Measurements from ENCODE around the gene TRABD.

TRABD gene

DNA sequence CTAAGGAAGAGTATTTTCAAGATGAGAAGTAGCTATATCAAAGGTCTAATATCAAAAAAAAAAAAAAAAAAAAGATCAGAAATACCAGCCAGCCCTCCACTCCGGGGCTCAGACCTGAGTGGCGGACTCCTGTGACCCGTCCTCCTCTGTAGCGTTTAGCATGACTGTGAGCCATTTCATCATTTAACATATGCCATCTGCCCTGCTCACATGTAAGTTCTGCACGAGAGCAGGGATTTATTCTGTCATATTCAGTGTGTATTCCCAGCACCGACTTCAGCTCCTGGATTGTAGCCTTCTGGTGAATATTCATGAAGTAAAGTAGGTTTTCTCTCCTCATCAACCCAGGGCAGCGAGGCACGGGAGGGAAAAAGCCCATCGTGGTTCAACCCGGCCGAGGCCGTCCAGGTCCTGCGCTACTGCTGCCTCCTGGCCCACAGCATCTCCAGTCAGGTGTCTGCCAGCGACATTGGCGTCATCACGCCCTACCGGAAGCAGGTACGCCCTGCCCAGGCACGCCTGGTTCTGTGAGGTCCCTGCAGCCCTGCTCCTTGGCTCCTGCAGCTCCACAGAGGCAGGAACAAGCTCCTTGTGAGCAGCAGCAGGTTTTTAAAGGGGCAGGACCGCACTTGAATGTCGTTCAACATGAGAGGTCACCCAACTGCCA, 27.9 kb upstream of the TRABD start:
- H2AFZ ChIP-seq (ENCODE audit: low read length) = no peak overlapping the region
- no peak overlapping the region for H3K9ac ChIP-seq (ENCODE audit: low read length)
- H3K79me2 ChIP-seq (ENCODE audit: low read length) = no peaks in the 10 kb centered on the region
- TF ChIP-seq EZH2phosphoT487 (IDR thresholded peaks at IDR 0.05; ENCODE audit: low read length) (no peak), EZH2 (optimal IDR thresholded peaks at IDR 0.05; ENCODE audit: low read depth, low read length) (no peak), CTCF (IDR thresholded peaks at IDR 0.05; ENCODE audit: low read length) (no peak)
- no peaks in the 10 kb centered on the region for H4K20me1 ChIP-seq (ENCODE audit: insufficient read depth, low read length)
- H3K9me2 ChIP-seq (replicated peaks; ENCODE audit: insufficient read depth, low read length) = no peaks in the 10 kb centered on the region
- H3K27ac ChIP-seq (ENCODE audit: low read length) = no peak overlapping the region
- DNase-seq = no peak
- no peaks in the 10 kb centered on the region for H3K36me3 ChIP-seq (replicated peaks; ENCODE audit: insufficient read depth, low read length)
- H3K4me2 ChIP-seq (ENCODE audit: low read depth, low read length) = no peak overlapping the region
- no peaks in the 10 kb centered on the region for H3K4me1 ChIP-seq (ENCODE audit: low read length)
- no peaks in the 10 kb centered on the region for H3K9me3 ChIP-seq (replicated peaks; ENCODE audit: insufficient read depth, low read length)
- peaks cover 64% of the 10 kb centered on the region for H3K27me3 ChIP-seq (replicated peaks; ENCODE audit: insufficient read depth, low read length)
- no peaks in the 10 kb centered on the region for H3F3A ChIP-seq (ENCODE audit: insufficient read depth, low read length)
- no peak overlapping the region for H3K4me3 ChIP-seq (ENCODE audit: low read length)

GRCh38 chr22:50160947-50161346, 24.8 kb upstream of the TRABD start:
- Histone ChIP-seq H3K4me1 (ENCODE audit: low read length) (no peaks in the 10 kb centered on the region), H3K27me3 (replicated peaks; ENCODE audit: insufficient read depth, low read length) (peaks cover 67% of the 10 kb centered on the region), H2AFZ (ENCODE audit: low read length) (no peak overlapping the region), H3K9me2 (replicated peaks; ENCODE audit: insufficient read depth, low read length) (no peaks in the 10 kb centered on the region), H3K27ac (ENCODE audit: low read length) (no peak overlapping the region), H3F3A (ENCODE audit: insufficient read depth, low read length) (no peaks in the 10 kb centered on the region), H3K4me2 (ENCODE audit: low read depth, low read length) (no peak overlapping the region), H3K9me3 (replicated peaks; ENCODE audit: insufficient read depth, low read length) (no peaks in the 10 kb centered on the region), H3K79me2 (ENCODE audit: low read length) (no peaks in the 10 kb centered on the region), H3K36me3 (replicated peaks; ENCODE audit: insufficient read depth, low read length) (no peaks in the 10 kb centered on the region), H3K4me3 (ENCODE audit: low read length) (no peak overlapping the region), H3K9ac (ENCODE audit: low read length) (no peak overlapping the region), H4K20me1 (ENCODE audit: insufficient read depth, low read length) (no peaks in the 10 kb centered on the region)
- no peak for DNase-seq
- TF ChIP-seq EZH2 (optimal IDR thresholded peaks at IDR 0.05; ENCODE audit: low read depth, low read length) = no peak
- no peak for TF ChIP-seq CTCF (IDR thresholded peaks at IDR 0.05; ENCODE audit: low read length)
- TF ChIP-seq EZH2phosphoT487 (IDR thresholded peaks at IDR 0.05; ENCODE audit: low read length) = no peak

DNA sequence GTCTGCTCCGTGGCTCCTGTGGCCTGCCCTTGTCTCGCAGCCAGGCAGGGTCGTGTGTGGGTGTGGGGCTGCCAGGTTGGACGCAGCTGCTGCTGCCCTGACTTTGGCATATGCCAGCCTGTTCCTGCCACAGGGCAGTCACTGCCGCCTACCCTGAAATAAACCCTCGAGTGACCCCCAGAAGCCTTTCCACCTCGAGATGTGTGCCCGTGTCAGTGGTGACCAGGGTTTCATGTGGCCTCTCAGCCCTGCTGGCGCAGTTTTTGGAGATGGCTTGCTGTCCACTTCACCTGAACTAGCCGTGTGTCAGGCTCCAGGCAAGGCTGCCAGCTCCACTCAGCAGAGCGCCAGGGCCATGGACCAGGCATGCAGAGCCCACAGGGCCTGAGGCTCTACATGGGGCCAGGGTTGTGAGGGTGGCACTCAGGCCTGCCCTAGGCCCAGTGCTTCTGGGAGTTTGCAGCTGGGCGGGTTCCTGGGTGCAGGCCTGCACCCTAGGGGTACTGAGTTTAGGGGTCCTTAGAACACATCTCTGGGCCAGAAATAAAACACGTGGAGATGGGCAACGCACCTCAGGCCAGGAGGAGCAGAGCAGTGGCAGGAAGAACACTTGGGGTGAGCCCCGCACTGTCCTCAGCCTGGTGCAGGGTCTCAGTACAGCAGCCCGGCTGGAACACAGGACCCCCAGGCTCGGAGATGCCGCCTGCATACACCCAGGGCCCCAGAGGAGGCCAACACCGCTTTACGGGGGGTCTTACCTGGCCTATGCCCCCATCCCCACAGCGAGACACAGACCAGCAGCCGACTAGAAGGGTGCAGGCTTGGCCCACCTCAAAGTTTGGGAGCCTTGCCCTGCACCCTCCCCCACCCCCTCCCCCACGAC, 24.0 kb upstream of the TRABD start:
- H3K4me2 ChIP-seq (ENCODE audit: low read depth, low read length) = no peak overlapping the region
- H3K4me3 ChIP-seq (ENCODE audit: low read length) = no peak overlapping the region

More for the DNA sequence above, 24.0 kb upstream of the TRABD start:
- Histone ChIP-seq H2AFZ (ENCODE audit: low read length) (no peak overlapping the region), H3K4me1 (ENCODE audit: low read length) (no peaks in the 10 kb centered on the region), H3K36me3 (replicated peaks; ENCODE audit: insufficient read depth, low read length) (no peaks in the 10 kb centered on the region), H3F3A (ENCODE audit: insufficient read depth, low read length) (no peaks in the 10 kb centered on the region), H4K20me1 (ENCODE audit: insufficient read depth, low read length) (no peaks in the 10 kb centered on the region), H3K27ac (ENCODE audit: low read length) (no peak overlapping the region), H3K27me3 (replicated peaks; ENCODE audit: insufficient read depth, low read length) (peaks cover 65% of the 10 kb centered on the region), H3K79me2 (ENCODE audit: low read length) (no peaks in the 10 kb centered on the region), H3K9me3 (replicated peaks; ENCODE audit: insufficient read depth, low read length) (no peaks in the 10 kb centered on the region), H3K9ac (ENCODE audit: low read length) (no peak overlapping the region), H3K9me2 (replicated peaks; ENCODE audit: insufficient read depth, low read length) (no peaks in the 10 kb centered on the region)
- no peak for DNase-seq
- no peak for TF ChIP-seq CTCF (IDR thresholded peaks at IDR 0.05; ENCODE audit: low read length)
- no peak for TF ChIP-seq EZH2phosphoT487 (IDR thresholded peaks at IDR 0.05; ENCODE audit: low read length)
- no peak for TF ChIP-seq EZH2 (optimal IDR thresholded peaks at IDR 0.05; ENCODE audit: low read depth, low read length)
